ENCODE data around the gene ARRDC4.

Gene ARRDC4

GRCh38 chr15:97976766-97977503 lies 16.4 kb downstream of the ARRDC4 start:
- no peak for TF ChIP-seq CTCF (IDR thresholded peaks at IDR 0.05; ENCODE audit: control insufficient read depth, extremely low read depth, insufficient read depth)
- DNase-seq (ENCODE audit: low read depth) = no peak
- H3K4me3 ChIP-seq (ENCODE audit: low read depth, low read length) = no peak overlapping the region

- no peak for DNase-seq (ENCODE audit: low read depth)
- TF ChIP-seq CTCF (IDR thresholded peaks at IDR 0.05; ENCODE audit: control insufficient read depth, extremely low read depth, insufficient read depth) = no peak
- no peak overlapping the region for H3K4me3 ChIP-seq (ENCODE audit: low read depth, low read length)
Observed at GRCh38 chr15:97977734-97978133, 17.2 kb downstream of the ARRDC4 start.

GRCh38 chr15:97978401-97979139 lies 18.1 kb downstream of the ARRDC4 start:
- TF ChIP-seq CTCF (IDR thresholded peaks at IDR 0.05; ENCODE audit: control insufficient read depth, extremely low read depth, insufficient read depth) = no peak
- no peak for DNase-seq (ENCODE audit: low read depth)
- no peak overlapping the region for H3K4me3 ChIP-seq (ENCODE audit: low read depth, low read length)

GRCh38 chr15:97979140-97979520 lies 18.6 kb downstream of the ARRDC4 start:
- H3K4me3 ChIP-seq (ENCODE audit: low read depth, low read length) = no peak overlapping the region
- TF ChIP-seq CTCF (IDR thresholded peaks at IDR 0.05; ENCODE audit: control insufficient read depth, extremely low read depth, insufficient read depth) = no peak
- DNase-seq (ENCODE audit: low read depth) = no peak

DNA sequence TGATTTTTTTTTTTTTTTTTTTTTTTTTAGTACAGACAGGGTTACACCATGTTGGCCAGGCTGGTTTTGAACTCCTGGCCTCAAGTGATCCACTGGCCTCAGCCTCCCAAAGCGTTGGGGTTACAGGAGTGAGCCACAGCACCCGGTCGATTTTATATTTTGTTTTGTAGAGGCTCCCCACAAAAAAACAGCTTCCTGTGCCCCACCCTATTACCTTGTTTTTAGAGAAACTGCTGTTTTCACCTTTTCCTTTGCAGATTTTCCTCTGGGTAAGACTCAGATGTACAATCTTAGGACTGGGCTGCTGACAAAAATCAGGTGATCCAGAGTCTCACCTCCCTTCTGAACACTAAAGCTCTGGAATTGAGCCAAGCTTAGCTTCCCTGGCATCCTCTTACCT lies 20.6 kb downstream of the ARRDC4 start:
- no peak for DNase-seq (ENCODE audit: low read depth)
- no peak overlapping the region for H3K4me3 ChIP-seq (ENCODE audit: low read depth, low read length)
- no peak for TF ChIP-seq CTCF (IDR thresholded peaks at IDR 0.05; ENCODE audit: control insufficient read depth, extremely low read depth, insufficient read depth)

DNA sequence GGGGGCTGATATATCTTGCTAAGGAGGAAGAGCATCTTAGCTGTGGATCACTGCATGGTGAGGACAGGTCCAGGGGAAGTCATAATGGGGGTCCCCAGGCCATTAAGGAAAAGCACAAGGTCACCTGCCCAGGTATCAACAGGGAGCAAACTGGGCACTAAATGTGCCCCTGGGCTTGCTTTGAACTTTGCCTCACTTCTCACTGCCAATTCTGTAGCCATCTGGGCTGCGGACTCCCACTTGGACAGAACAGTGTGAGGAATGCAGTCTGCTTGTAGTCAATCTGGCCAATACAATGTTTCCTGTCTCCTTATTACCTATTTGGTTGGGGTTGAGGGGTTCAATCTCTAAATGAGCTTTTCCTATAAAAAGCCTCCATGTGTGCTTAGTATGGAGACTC lies 21.3 kb downstream of the ARRDC4 start:
- TF ChIP-seq CTCF (IDR thresholded peaks at IDR 0.05; ENCODE audit: control insufficient read depth, extremely low read depth, insufficient read depth) = no peak
- DNase-seq (ENCODE audit: low read depth) = no peak
- no peak overlapping the region for H3K4me3 ChIP-seq (ENCODE audit: low read depth, low read length)
